GM23248 (cell line): ENCODE results near the gene C6orf15. TPM values are rescaled to one million over a fixed set of nuclear protein-coding genes. Genes with fewer than 3 reads are reported as not detected.

Experiments
- DNase-seq: peaks from one replicate; pipeline ENCODE4 v3.0.0-alpha.2; 2015
- H2AFZ ChIP-seq: fragments of 200-600 bp; sonication (generic); 2 replicates; pipeline ENCODE4 v1.6.1; 2016; ENCODE audit warnings: antibody characterized with exemption
- H3F3A ChIP-seq: fragments of 200-600 bp; sonication (generic); 2 replicates; pipeline ENCODE4 v1.6.1; 2016; ENCODE audit warnings: mild to moderate bottlenecking, antibody characterized with exemption, mixed run types; ENCODE audit not compliant: insufficient read depth
- H3K27ac ChIP-seq: fragments of 200-600 bp; sonication (generic); 2 replicates; pipeline ENCODE4 v1.5.1; 2016; ENCODE audit warnings: mild to moderate bottlenecking
- H3K27me3 ChIP-seq: fragments of 200-600 bp; sonication (generic); replicated peaks from 2 replicates; pipeline ENCODE4 v1.6.1; 2016; ENCODE audit warnings: mild to moderate bottlenecking; ENCODE audit not compliant: insufficient read depth
- H3K36me3 ChIP-seq: fragments of 200-600 bp; sonication (generic); 2 replicates; pipeline ENCODE4 v1.6.1; 2016; ENCODE audit warnings: low read depth, mild to moderate bottlenecking
- H3K4me1 ChIP-seq: fragments of 200-600 bp; sonication (generic); 2 replicates; pipeline ENCODE4 v1.6.1; 2016; ENCODE audit warnings: mild to moderate bottlenecking; ENCODE audit not compliant: insufficient read depth
- H3K4me2 ChIP-seq: fragments of 200-600 bp; sonication (generic); one replicate; pipeline ENCODE4 v1.6.1; 2016; ENCODE audit warnings: mild to moderate bottlenecking; ENCODE audit not compliant: unreplicated experiment
- H3K4me3 ChIP-seq: fragments of 200-600 bp; sonication (generic); 2 replicates; pipeline ENCODE4 v1.5.1; 2016; ENCODE audit warnings: mild to moderate bottlenecking
- H3K79me2 ChIP-seq: fragments of 200-600 bp; sonication (generic); 2 replicates; pipeline ENCODE4 v1.6.1; 2016; ENCODE audit warnings: mild to moderate bottlenecking; ENCODE audit not compliant: insufficient read depth
- H3K9ac ChIP-seq: fragments of 200-600 bp; sonication (generic); 2 replicates; pipeline ENCODE4 v1.6.1; 2016; ENCODE audit warnings: mild to moderate bottlenecking
- H3K9me2 ChIP-seq: fragments of 200-600 bp; sonication (generic); 2 replicates; pipeline ENCODE4 v1.6.1; 2016; ENCODE audit warnings: mixed run types, mild to moderate bottlenecking, moderate library complexity; ENCODE audit not compliant: insufficient read depth
- H3K9me3 ChIP-seq: fragments of 200-600 bp; sonication (generic); one replicate; pipeline ENCODE4 v1.6.1; 2017; ENCODE audit warnings: low read depth
- H4K20me1 ChIP-seq: fragments of 200-600 bp; sonication (generic); 2 replicates; pipeline ENCODE4 v1.6.0; 2016; ENCODE audit not compliant: insufficient read depth
- EZH2 ChIP-seq: fragments of 200-600 bp; sonication (generic); IDR thresholded peaks from 2 replicates; pipeline ENCODE4 v1.6.1; 2018; ENCODE audit warnings: antibody characterized with exemption, mild to moderate bottlenecking; ENCODE audit not compliant: insufficient read depth, poor library complexity, severe bottlenecking
- EZH2phosphoT487 ChIP-seq: fragments of 200-600 bp; sonication (generic); IDR thresholded peaks from 2 replicates; pipeline ENCODE4 v1.6.1; 2018; ENCODE audit warnings: antibody characterized with exemption, moderate library complexity, mild to moderate bottlenecking, low read depth; ENCODE audit not compliant: insufficient read depth
- WGBS, 2 experiments: methylation state at CpG; one replicate each; pipeline ENCODE4 v1.1.6; 2015 to 2017; ENCODE audit warnings: low lambda C conversion rate in 2 of 2, low coverage in 1 of 2; ENCODE audit errors: missing lambda C conversion rate in 2 of 2; 5-methylcytosine and 5-hydroxymethylcytosine counted together
- in situ Hi-C: fragments of 300-500 bp; cut with MboI; formaldehyde crosslinking; loops from 2 replicates; pipeline ENCODE4 v1.15.0; 2020
- polyA plus RNA-seq: library from polyadenylated mRNA; unstranded; fragments of >200 nt; fragmentation: Nextera tagmentation; extraction: Ambion mirVana; gene quantifications from 2 replicates; pipeline ENCODE4 v1.2.1, GENCODE V29; 2016
- total RNA-seq: library from RNA; depleted of rRNA; stranded (reverse); fragments of >200 nt; shearing (Covaris generic); gene quantifications from 2 replicates; pipeline ENCODE4 v1.2.3, GENCODE V29; 2014; rRNA removed

The C6orf15 gene
- total RNA-seq (not detected in 2 replicates), polyA plus RNA-seq (not detected in 2 replicates)

DNA sequence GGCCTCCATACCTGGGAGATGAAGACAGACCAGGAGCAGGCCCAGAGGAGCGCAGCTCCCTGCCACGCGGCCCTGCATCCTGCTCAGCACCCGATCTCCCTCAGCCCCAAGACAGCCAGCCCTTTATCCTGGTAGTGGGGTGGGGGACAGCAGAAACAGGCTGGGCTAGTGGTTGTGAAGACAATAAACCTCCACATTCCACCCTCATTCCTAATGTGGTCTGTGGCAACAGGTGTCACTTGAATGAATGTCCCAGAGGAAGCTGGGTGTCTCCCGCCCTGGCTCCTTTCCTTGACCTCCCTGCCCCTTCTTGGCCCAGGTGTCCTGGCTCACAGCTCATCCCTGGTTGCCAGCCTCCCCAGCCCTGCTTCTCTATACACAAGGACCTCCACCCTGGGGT is at the start of gene C6orf15:
TSS of gene C6orf15 (minus strand) at position 98 of the 400 bp plus-strand sequence. CDS start at position 78, 20 bp downstream.
- in situ Hi-C loops: no loop called here
- 96% methylated on average over 5 of the region's 5 CpGs for WGBS, 2 experiments
- no peak for DNase-seq

DNA sequence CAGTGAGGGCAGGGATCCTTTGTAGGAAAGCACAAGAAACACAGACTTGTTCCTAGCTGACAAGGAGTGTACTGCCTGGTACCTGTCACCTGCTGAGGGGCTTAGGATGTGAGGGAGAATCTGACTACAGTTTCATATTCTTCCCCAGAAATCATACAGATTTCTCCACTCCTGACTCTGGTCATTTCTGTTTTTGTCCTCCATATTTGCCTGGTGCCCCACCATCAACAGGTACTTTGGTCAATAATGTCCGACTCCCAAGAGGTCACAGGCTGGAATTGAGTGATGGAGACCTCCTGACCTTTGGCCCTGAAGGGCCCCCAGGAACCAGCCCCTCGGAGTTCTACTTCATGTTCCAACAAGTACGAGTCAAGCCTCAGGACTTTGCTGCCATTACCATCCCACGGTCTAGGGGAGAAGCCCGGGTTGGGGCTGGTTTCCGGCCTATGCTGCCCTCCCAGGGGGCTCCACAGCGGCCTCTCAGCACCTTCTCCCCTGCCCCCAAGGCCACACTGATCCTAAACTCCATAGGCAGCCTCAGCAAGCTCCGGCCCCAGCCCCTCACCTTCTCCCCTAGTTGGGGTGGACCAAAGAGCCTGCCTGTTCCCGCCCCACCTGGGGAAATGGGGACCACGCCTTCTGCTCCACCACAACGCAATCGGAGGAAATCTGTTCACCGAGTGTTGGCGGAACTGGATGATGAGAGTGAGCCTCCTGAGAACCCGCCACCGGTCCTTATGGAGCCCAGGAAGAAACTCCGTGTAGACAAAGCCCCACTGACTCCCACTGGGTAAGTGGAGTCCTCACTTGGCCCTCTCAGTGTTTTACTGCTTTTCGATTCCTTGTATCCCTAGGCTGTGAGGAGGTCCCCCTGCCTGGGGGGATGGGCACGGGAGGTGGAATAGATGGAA is 49.1 kb upstream of the C6orf15 start:
- H3F3A ChIP-seq: peaks cover 4% of the 10 kb centered on the region; the same call in 1 of the 2 replicates
- H3K9ac ChIP-seq: no peak overlapping the region
- peaks cover 15% of the 10 kb centered on the region for H3K79me2 ChIP-seq
- no peak overlapping the region for H3K4me3 ChIP-seq
- 90 to 91% methylated on average over 17 to 19 of the region's 19 CpGs for WGBS, 2 experiments
- 0 out of 2 replicates have a peak, but pooled peaks cover 3% of the 10 kb centered on the region for H3K4me1 ChIP-seq
- no peaks in the 10 kb centered on the region for H4K20me1 ChIP-seq
- in situ Hi-C loops: no loop called here
- no peaks in the 10 kb centered on the region for H3K9me3 ChIP-seq
- H3K27me3 ChIP-seq: no peaks in the 10 kb centered on the region
- TF ChIP-seq EZH2 (no peak), EZH2phosphoT487 (no peak)
- no peak overlapping the region for H3K27ac ChIP-seq
- no peak overlapping the region for H2AFZ ChIP-seq
- H3K36me3 ChIP-seq: no peaks in the 10 kb centered on the region
- no peak for DNase-seq
- no peak overlapping the region for H3K4me2 ChIP-seq
- H3K9me2 ChIP-seq: no peaks in the 10 kb centered on the region

More for the DNA sequence above, at the start of gene C6orf15:
- H3K9ac ChIP-seq: no peak within 1 kb of the TSS
- no peaks in the 10 kb centered on the region for H3K79me2 ChIP-seq
- H3K27ac ChIP-seq: peak within 1 kb of the TSS; percentile 89
- no peak within 1 kb of the TSS for H2AFZ ChIP-seq
- H3K9me3 ChIP-seq: no peaks in the 10 kb centered on the region
- no peaks in the 10 kb centered on the region for H3K9me2 ChIP-seq
- H3K4me1 ChIP-seq: peaks cover 28% of the 10 kb centered on the region
- H3K36me3 ChIP-seq: no peaks in the 10 kb centered on the region
- no peak within 1 kb of the TSS for H3K4me3 ChIP-seq
- H3F3A ChIP-seq: peaks cover 20% of the 10 kb centered on the region
- no peaks in the 10 kb centered on the region for H4K20me1 ChIP-seq
- H3K27me3 ChIP-seq: peaks cover 13% of the 10 kb centered on the region; the same call in 1 of the 2 replicates
- TF ChIP-seq EZH2 (no peak), EZH2phosphoT487 (no peak)
- H3K4me2 ChIP-seq: peak within 1 kb of the TSS; percentile 0

DNA sequence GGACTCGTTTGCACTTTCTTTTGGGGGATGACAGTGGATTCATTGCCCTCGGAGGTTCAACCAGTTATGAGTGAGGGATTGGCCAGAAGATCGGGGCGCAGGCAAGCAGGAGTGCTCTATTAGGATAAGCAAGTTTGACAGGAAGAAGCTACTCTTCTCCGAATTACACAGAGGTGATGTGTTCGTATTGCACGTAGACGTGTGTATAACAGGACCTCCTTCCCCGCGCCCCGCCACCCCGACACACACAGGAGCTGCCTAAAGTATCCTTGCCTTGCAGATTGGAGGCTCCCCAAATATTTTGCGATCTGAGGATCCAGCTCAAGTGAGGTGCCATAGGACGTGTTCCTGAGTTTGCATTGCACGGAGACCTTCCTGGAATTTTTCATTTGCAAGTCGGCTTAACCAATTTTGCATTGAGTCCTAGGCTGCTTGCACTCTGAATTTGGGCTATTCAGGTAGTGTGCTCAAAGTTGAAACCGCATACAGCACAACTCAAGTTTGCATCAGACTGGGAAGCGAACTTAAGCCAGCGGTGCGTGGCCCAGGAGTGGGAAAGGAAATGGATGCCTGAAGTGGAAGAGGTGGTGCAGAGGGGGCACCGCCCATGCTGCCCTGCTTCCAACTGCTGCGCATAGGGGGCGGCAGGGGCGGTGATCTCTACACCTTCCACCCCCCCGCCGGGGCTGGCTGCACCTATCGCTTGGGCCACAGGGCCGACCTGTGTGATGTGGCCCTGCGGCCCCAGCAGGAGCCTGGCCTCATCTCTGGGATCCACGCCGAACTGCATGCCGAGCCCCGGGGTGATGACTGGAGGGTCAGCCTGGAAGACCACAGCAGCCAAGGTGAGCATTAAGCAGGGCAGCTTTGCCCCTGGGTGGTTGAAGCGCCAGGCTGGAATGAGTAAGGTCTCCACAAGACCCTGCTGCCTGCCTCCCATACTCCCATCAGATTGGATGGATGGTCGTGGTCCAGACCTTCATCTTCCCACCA is 46.8 kb upstream of the C6orf15 start:
- DNase-seq: peak; percentile 52
- TF ChIP-seq EZH2phosphoT487 (no peak), EZH2 (no peak)
- Histone ChIP-seq H3K4me2 (peak overlapping the region; percentile 84), H3K9ac (peak overlapping the region; percentile 82), H3K9me2 (no peaks in the 10 kb centered on the region), H4K20me1 (no peaks in the 10 kb centered on the region), H2AFZ (peak overlapping the region; percentile 96), H3K4me3 (peak overlapping the region; percentile 94), H3K27me3 (no peaks in the 10 kb centered on the region), H3K36me3 (no peaks in the 10 kb centered on the region), H3K27ac (peak overlapping the region; percentile 33; the same call in 1 of the 2 replicates), H3F3A (peaks cover 4% of the 10 kb centered on the region; the same call in 1 of the 2 replicates), H3K4me1 (0 out of 2 replicates have a peak, but pooled peaks cover 3% of the 10 kb centered on the region), H3K9me3 (no peaks in the 10 kb centered on the region), H3K79me2 (peaks cover 15% of the 10 kb centered on the region)
- WGBS, 2 experiments: 17% methylated on average over 35 of the region's 35 CpGs
- in situ Hi-C loops: no loop called here
